GM23248 (cell line): ENCODE results near the gene NR3C2.

Experiments
- EZH2 ChIP-seq: fragments of 200-600 bp; sonication (generic); IDR thresholded peaks from 2 replicates; pipeline ENCODE4 v1.6.1; 2018; ENCODE audit warnings: antibody characterized with exemption, mild to moderate bottlenecking; ENCODE audit not compliant: insufficient read depth, poor library complexity, severe bottlenecking
- EZH2phosphoT487 ChIP-seq: fragments of 200-600 bp; sonication (generic); IDR thresholded peaks from 2 replicates; pipeline ENCODE4 v1.6.1; 2018; ENCODE audit warnings: antibody characterized with exemption, moderate library complexity, mild to moderate bottlenecking, low read depth; ENCODE audit not compliant: insufficient read depth

DNA sequence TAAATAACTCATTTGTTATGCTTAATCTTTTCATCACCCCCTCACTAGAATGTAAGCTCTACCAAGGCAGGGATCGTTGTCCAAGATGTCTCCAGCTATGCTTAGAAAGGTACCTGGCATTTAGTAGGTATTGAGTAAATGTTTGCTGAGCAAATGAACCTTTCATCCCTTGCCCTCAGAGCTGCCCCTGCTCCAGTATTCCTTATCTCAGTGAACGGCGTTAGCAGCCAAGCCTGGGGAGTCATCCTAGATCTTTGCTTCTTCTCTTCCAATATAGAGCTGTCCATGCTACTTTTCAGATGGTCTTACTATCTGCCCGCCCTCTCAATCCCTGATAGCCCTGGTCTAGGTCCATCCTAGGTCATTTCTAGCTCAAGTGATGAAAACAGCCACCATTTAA is 188.4 kb downstream of the NR3C2 start:
- TF ChIP-seq EZH2 (no peak), EZH2phosphoT487 (no peak)
